Body of pancreas (tissue), 4 donors: Measurements from ENCODE around the gene HPS5. TPM values are rescaled to one million over a fixed set of nuclear protein-coding genes. Genes with fewer than 3 reads are reported as not detected.
A peak's percentile ranks its signal among the peaks of the same experiment; 100 is the strongest.

ENCODE experiments used
- ATAC-seq: fragments of 150-250 bp; one replicate; pipeline ENCODE4 v1.9.1; 2016
- DNase-seq, 4 donors: peaks; one replicate each; pipeline ENCODE4 v3.0.0-alpha.2; 2019
- H3K27ac ChIP-seq, 4 donors: fragments of 200-600 bp; sonication (generic); 1 replicate in 3 of 4; 2 replicates in 1 of 4; pipeline versions ENCODE4 v1.5.1 to v1.6.1; 2016 to 2019; ENCODE audit warnings: mild to moderate bottlenecking in 1 of 4, mixed read lengths in 1 of 4, moderate library complexity in 1 of 4
- H3K27me3 ChIP-seq, 2 donors: fragments of 200-600 bp; sonication (generic); one replicate each; pipeline ENCODE4 v1.6.0; 2016; ENCODE audit warnings: mild to moderate bottlenecking in 1 of 2
- H3K36me3 ChIP-seq, 2 donors: fragments of 200-600 bp; sonication (generic); replicated peaks in 1 of 2; 2 replicates each; pipeline ENCODE4 v1.5.1; 2016; ENCODE audit warnings: low read depth in 2 of 2; ENCODE audit not compliant: insufficient read depth in 1 of 2
- H3K4me1 ChIP-seq: fragments of 200-600 bp; sonication (generic); one replicate; pipeline ENCODE4 v1.6.0; 2016
- H3K4me3 ChIP-seq, 2 donors: fragments of 200-600 bp; sonication (generic); 1 replicate in 1 of 2; 2 replicates in 1 of 2; pipeline ENCODE4 v1.5.1; 2016 to 2019
- H3K9me3 ChIP-seq, 3 donors: fragments of 200-600 bp; sonication (generic); 1 replicate in 2 of 3; 2 replicates in 1 of 3; pipeline ENCODE4 v1.5.1; 2016
- CTCF ChIP-seq, 7 experiments: fragments of 450-650 bp in 4 of 7; fragments of 200-600 bp in 3 of 7; sonication (generic) in 3 of 7; IDR thresholded peaks; one replicate each; pipeline ENCODE4 v1.5.1; 2016 to 2019; ENCODE audit warnings: antibody characterized with exemption in 7 of 7
- POLR2A ChIP-seq, 3 donors: fragments of 450-650 bp; IDR thresholded peaks; one replicate each; pipeline ENCODE4 v1.6.1; 2016; ENCODE audit warnings: antibody characterized with exemption in 3 of 3, mild to moderate bottlenecking in 2 of 3
- WGBS, 2 donors: methylation state at CpG; one replicate each; pipeline ENCODE4 v1.1.5; 2017; 5-methylcytosine and 5-hydroxymethylcytosine counted together
- intact Hi-C: fragments of 100-400 bp; cut with DNase I; formaldehyde crosslinking; loops from one replicate; pipeline ENCODE4 v1.15.1; 2023
- total RNA-seq, 2 donors: library from RNA; depleted of rRNA; stranded (reverse); fragments of >200 nt; gene quantifications; one replicate each; pipeline ENCODE4 v1.1.0, GENCODE V29; 2016

Gene HPS5
- total RNA-seq, 2 donors from 2014 or later = 8.3 to 47.5 TPM

- Histone ChIP-seq H3K4me1 (peaks cover 39% of the 10 kb centered on the region), H3K4me3 (peak overlapping the region; percentile 58 to 72), H3K27me3 (no peaks in the 10 kb centered on the region), H3K27ac (peak overlapping the region; percentile 94 to 99 (median 98)), H3K36me3 (peaks cover 0 to 2% of the 10 kb centered on the region in 2 donors), H3K9me3 (no peaks in the 10 kb centered on the region)
- ATAC-seq (no peak), DNase-seq (no peak)
- intact Hi-C loops = loop anchor here (10.0 kb wide), 1 partner anchor 73 kb away; the partner anchor contains the start of gene LDHA
- 3 to 5% methylated on average over 4 of the region's 4 CpGs for WGBS, 2 donors
- TF ChIP-seq POLR2A (IDR thresholded peaks at IDR 0.05) (no peak), CTCF (IDR thresholded peaks at IDR 0.05) (no peak)
Measured at GRCh38 chr11:18321578-18321968, 367 bp downstream of the HPS5 start.

- Histone ChIP-seq H3K27ac (no peak overlapping the region), H3K36me3 (no peaks in the 10 kb centered on the region), H3K9me3 (no peaks in the 10 kb centered on the region), H3K4me1 (peaks cover 39% of the 10 kb centered on the region), H3K27me3 (no peaks in the 10 kb centered on the region), H3K4me3 (no peak overlapping the region)
- intact Hi-C loops = loop anchor here (10.0 kb wide), 1 partner anchor 74 kb away; the partner anchor contains the start of gene LDHA
- TF ChIP-seq CTCF (IDR thresholded peaks at IDR 0.05) (no peak), POLR2A (IDR thresholded peaks at IDR 0.05) (no peak)
- ATAC-seq (no peak), DNase-seq (no peak)
Measured at GRCh38 chr11:18320617-18321016, 1.3 kb downstream of the HPS5 start.

GRCh38 chr11:18319914-18320313 is 2.0 kb downstream of the HPS5 start:
- no peak for DNase-seq
- Histone ChIP-seq H3K27me3 (no peaks in the 10 kb centered on the region), H3K4me3 (no peak overlapping the region), H3K4me1 (peaks cover 33% of the 10 kb centered on the region), H3K36me3 (no peaks in the 10 kb centered on the region), H3K9me3 (no peaks in the 10 kb centered on the region), H3K27ac (peak overlapping the region in 1 of 4 donors; percentile 18)
- TF ChIP-seq CTCF (IDR thresholded peaks at IDR 0.05) = no peak
- no peak for TF ChIP-seq POLR2A (IDR thresholded peaks at IDR 0.05)
- no peak for ATAC-seq
- 65 to 67% methylated on average over 3 of the region's 3 CpGs for WGBS, 2 donors
- intact Hi-C loops = loop anchor here (10.0 kb wide), 1 partner anchor 75 kb away; the partner anchor contains the start of gene LDHA

GRCh38 chr11:18317551-18317950 is 4.4 kb downstream of the HPS5 start:
- H3K36me3 ChIP-seq = no peaks in the 10 kb centered on the region
- WGBS, 2 donors = 92 to 95% methylated on average over 4 of the region's 4 CpGs
- intact Hi-C loops = no loop called here
- TF ChIP-seq CTCF (IDR thresholded peaks at IDR 0.05) = no peak
- no peak for TF ChIP-seq POLR2A (IDR thresholded peaks at IDR 0.05)
- no peak overlapping the region for H3K27ac ChIP-seq
- H3K4me3 ChIP-seq = no peak overlapping the region
- H3K27me3 ChIP-seq = no peaks in the 10 kb centered on the region
- ATAC-seq (no peak), DNase-seq (no peak)
- H3K4me1 ChIP-seq = peaks cover 30% of the 10 kb centered on the region
- H3K9me3 ChIP-seq = no peaks in the 10 kb centered on the region

GRCh38 chr11:18315893-18316292 is 6.0 kb downstream of the HPS5 start:
- Histone ChIP-seq H3K4me3 (no peak overlapping the region), H3K27me3 (no peaks in the 10 kb centered on the region), H3K36me3 (no peaks in the 10 kb centered on the region), H3K4me1 (peaks cover 44% of the 10 kb centered on the region), H3K9me3 (no peaks in the 10 kb centered on the region), H3K27ac (no peak overlapping the region)
- TF ChIP-seq POLR2A (IDR thresholded peaks at IDR 0.05) (no peak), CTCF (IDR thresholded peaks at IDR 0.05) (no peak)
- ATAC-seq = no peak
- no peak for DNase-seq
- intact Hi-C loops = no loop called here
- 94 to 100% methylated on average over 2 of the region's 2 CpGs for whole genome bisulfite sequencing, 2 donors
